Measurements from ENCODE around the gene NEK7.
"Not testable (repeated sequence)": the region's sequence is repeated elsewhere in the genome, so short reads cannot be mapped to it uniquely, and the experiment has no call there.

Gene NEK7

DNA sequence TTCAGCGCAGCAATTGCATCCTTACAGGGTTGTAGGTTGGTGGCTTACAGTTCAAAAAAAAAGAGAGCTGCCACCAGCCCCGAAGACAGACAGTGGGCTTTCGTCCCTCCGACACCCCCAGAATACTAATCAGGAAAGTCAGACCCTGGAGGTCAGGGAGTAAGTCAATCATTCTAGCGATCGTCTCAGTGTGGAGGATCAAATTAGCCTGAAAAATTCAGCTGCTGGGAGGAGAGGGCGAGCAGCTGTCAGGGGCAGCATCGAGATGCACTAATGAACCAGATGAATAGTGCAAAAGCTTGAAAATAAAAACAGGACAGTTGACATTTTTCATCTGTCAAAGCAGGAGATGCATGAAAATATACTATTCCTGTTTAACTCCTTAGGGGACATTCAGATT lies 138.4 kb downstream of the NEK7 start:
- Histone ChIP-seq H3K4me3 (no peak overlapping the region), H3K27ac (no peak overlapping the region)
- DNase-seq (ENCODE audit: low spot score): no peak
- TF ChIP-seq, protein P1, sequence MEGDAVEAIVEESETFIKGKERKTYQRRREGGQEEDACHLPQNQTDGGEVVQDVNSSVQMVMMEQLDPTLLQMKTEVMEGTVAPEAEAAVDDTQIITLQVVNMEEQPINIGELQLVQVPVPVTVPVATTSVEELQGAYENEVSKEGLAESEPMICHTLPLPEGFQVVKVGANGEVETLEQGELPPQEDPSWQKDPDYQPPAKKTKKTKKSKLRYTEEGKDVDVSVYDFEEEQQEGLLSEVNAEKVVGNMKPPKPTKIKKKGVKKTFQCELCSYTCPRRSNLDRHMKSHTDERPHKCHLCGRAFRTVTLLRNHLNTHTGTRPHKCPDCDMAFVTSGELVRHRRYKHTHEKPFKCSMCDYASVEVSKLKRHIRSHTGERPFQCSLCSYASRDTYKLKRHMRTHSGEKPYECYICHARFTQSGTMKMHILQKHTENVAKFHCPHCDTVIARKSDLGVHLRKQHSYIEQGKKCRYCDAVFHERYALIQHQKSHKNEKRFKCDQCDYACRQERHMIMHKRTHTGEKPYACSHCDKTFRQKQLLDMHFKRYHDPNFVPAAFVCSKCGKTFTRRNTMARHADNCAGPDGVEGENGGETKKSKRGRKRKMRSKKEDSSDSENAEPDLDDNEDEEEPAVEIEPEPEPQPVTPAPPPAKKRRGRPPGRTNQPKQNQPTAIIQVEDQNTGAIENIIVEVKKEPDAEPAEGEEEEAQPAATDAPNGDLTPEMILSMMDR (IDR thresholded peaks at IDR 0.05): no peak

DNA sequence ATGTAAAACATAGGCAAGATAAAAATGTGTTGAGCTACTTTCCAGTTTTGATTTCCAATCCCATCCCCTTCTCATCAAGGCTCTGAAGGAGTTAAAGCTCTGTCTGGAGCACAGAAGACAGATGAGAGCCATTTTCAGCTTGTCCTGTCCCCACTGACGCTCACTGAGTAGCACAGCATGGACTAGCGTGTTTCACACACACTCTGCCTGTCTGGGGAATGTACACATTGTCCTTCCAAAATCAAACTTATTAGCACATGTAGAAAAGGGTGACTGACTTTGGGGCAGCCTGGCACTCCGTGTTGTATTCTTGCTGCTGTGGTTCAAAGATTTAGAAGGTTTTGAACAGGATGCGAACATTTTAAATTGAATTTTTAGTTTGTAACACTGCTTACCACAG lies 139.2 kb downstream of the NEK7 start:
- DNase-seq (ENCODE audit: low spot score): no peak
- Histone ChIP-seq H3K27ac (no peak overlapping the region), H3K4me3 (no peak overlapping the region)
- TF ChIP-seq, protein P1 (IDR thresholded peaks at IDR 0.05): no peak

DNA sequence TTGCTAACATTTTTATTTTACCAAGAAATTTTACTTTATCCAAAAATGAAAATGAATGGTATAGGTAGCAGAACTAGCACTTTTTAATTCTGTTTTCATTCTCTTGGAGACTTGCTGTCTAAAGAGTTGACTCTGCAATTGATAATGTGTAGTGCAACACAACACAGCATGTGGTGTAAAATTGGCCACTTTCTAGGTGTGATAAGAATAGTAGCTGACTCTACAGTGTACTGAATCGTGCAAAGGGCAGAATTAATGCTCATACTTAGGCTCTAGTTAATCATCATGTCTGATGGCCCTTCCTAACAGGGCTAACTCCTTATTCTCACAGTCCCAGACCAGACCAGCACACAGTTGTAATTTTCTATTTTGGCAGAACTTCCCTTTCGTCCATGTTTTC lies 140.5 kb downstream of the NEK7 start:
- no peak overlapping the region for H3K4me3 ChIP-seq
- no peak for DNase-seq (ENCODE audit: low spot score)
- no peak overlapping the region for H3K27ac ChIP-seq
- TF ChIP-seq, protein P1 (IDR thresholded peaks at IDR 0.05): no peak

DNA sequence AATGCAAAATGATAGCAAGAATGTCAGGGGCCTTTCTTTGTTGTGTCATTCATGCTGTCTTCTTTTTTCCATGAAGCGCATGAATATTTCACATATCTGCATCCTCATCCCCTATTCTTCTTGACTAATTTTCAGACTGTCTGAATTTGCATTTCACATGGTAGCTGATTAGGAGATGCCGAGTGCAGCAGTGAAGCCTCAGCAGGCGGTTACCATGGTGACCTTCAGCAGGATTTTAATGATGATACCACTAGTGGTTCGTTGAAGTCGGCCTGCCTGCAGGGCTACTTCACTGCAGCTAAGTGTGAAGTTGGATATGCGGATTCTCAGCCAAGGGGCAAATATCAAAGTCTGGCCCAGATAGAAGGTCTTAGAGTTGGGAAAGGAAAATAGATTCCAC lies 141.8 kb downstream of the NEK7 start:
- TF ChIP-seq, protein P1 (IDR thresholded peaks at IDR 0.05): no peak
- no peak for DNase-seq (ENCODE audit: low spot score)

DNA sequence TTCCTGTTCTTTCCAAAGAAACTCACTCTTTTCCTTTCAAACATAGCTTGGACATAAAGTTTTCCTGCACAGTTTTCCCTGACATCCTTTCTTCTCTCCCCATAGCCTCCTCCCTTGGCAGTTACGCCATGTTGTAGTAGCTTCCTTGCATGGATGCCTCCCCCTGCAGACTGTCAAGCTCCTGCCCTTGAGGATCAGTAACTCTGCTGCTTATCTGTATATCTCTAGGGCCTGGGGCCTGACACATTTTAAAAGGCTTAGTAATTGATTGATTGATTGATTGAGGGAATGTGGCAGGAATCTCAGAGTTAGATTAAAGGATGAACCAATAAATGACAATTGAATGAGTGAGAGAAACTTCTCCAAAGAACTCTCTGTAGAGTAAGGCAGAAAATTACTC lies 143.7 kb downstream of the NEK7 start:
- no peak overlapping the region for H3K4me3 ChIP-seq
- DNase-seq (ENCODE audit: low spot score): no peak
- H3K27ac ChIP-seq: no peak overlapping the region
- TF ChIP-seq, protein P1 (IDR thresholded peaks at IDR 0.05): no peak

More for the DNA sequence above, 141.8 kb downstream of the NEK7 start:
- no peak overlapping the region for H3K27ac ChIP-seq
- H3K4me3 ChIP-seq: no peak overlapping the region

DNA sequence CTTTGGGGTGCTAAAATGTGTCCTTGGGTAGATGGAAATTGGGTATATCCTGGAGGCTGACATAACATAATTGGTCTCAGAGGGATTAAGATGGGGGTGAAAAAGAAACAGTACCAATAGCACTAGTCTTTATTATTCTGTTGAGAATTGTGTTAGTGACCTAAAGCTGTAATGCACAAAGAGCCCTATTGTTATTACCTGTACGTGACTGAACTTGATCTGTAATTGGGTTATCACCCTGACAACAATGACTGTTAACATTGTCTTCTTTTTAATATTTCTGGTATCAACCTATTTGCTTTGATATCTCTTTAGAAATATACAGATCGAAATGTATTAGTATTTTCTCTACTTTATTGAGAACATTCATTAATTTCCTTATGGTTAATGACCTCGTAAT lies 147.6 kb downstream of the NEK7 start:
- TF ChIP-seq, protein P1 (IDR thresholded peaks at IDR 0.05): no peak
- Histone ChIP-seq H3K27ac (no peak overlapping the region), H3K4me3 (no peak overlapping the region)
- no peak for DNase-seq (ENCODE audit: low spot score)

DNA sequence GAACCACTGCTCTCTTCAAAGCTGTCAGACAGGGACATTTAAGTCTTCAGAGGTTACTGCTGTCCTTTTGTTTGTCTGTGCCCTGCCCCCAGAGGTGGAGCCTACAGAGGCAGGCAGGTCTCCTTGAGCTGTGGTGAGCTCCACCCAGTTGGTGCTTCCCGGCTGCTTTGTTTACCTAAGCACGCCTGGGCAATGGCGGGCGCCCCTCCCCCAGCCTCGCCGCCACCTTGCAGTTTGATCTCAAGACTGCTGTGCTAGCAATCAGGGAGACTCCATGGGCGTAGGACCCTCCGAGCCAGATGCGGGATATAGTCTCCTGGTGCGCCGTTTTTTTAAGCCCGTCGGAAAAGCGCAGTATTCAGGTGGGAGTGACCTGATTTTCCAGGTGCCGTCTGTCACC lies 158.0 kb downstream of the NEK7 start:
- H3K4me3 ChIP-seq; H3K27ac ChIP-seq; DNase-seq (ENCODE audit: low spot score): not testable (repeated sequence)

DNA sequence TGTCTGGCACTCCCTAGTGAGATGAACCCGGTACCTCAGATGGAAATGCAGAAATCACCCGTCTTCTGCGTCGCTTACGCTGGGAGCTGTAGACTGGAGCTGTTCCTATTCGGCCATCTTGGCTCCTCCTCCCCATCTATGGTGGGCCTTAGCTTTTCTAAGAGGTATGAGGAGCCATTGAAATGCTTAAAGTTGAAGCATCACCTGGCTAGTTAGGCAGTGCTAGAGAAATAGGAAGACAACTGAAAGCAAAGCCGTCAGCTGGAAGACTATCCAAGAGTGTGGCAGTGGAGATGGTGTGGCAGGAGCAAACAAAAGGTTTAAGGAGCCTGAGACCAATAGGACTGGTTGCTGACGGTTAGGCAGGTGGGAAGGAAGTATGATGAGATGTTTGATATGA lies 158.5 kb downstream of the NEK7 start:
- H3K4me3 ChIP-seq; DNase-seq (ENCODE audit: low spot score): not testable (repeated sequence)

More for the DNA sequence above, 158.5 kb downstream of the NEK7 start:
- not testable (repeated sequence) for H3K27ac ChIP-seq
